Ishikawa (cell line): Measurements from ENCODE around the gene ZDHHC19.

Experiments used
- CREB1 ChIP-seq: IDR thresholded peaks from 2 replicates; pipeline ENCODE4 v1.6.1; 2012; ENCODE audit warnings: low read depth
- EP300 ChIP-seq: IDR thresholded peaks from 2 replicates; pipeline ENCODE4 v1.6.1; 2012; ENCODE audit warnings: borderline replicate concordance
- MAX ChIP-seq: IDR thresholded peaks from 2 replicates; pipeline ENCODE4 v1.6.1; 2012
- REST ChIP-seq: IDR thresholded peaks from 2 replicates; pipeline ENCODE4 v1.6.1; 2012; ENCODE audit warnings: low read depth, mild to moderate bottlenecking

- no peak for TF ChIP-seq CREB1
- TF ChIP-seq REST: no peak
- no peak for TF ChIP-seq MAX
- TF ChIP-seq EP300: no peak
Measured at GRCh38 chr3:196260784-196261183, 49.6 kb upstream of the ZDHHC19 start.
